Measurements from ENCODE around the gene POLG. TPM values are rescaled to one million over a fixed set of nuclear protein-coding genes. Genes with fewer than 3 reads are reported as not detected.
A peak's percentile ranks its signal among the peaks of the same experiment; 100 is the strongest.

POLG gene
- total and polyA plus RNA-seq, 2 of the 13 experiments (the other 11 are each of a cell fraction or from before 2014, with no cell fraction given): 26.6 to 35.5 TPM

- no TSS peak for BruUV-seq (replicated peaks)
- no peak for DNase-seq (ENCODE audit: low spot score)
- Histone ChIP-seq H3K79me2 (ENCODE audit: insufficient read depth, low read length) (no peaks in the 10 kb centered on the region), H3K9me3 (ENCODE audit: low read length) (no peaks in the 10 kb centered on the region), H3K27me3 (ENCODE audit: control insufficient read depth in 1 of 2, insufficient read depth in 2 of 2, low read length in 2 of 2) (no peaks in the 10 kb centered on the region), H3K36me3 (replicated peaks in 1 of 2; ENCODE audit: control insufficient read depth in 1 of 2, insufficient read depth in 2 of 2, low read length in 2 of 2) (peaks cover 3 to 45% of the 10 kb centered on the region in 2 experiments), H3K4me3 (replicated peaks in 1 of 3; ENCODE audit: insufficient read depth in 1 of 3, low read depth in 2 of 3, low read length in 3 of 3) (no peak overlapping the region), H2AFZ (ENCODE audit: low read length) (no peak overlapping the region), H3K27ac (ENCODE audit: extremely low read length, insufficient read depth, low read length) (no peak overlapping the region), H3K9ac (ENCODE audit: insufficient read depth, low read depth, low read length) (no peak overlapping the region), H4K20me1 (ENCODE audit: insufficient read depth, low read length) (no peaks in the 10 kb centered on the region), H3K4me1 (ENCODE audit: insufficient read depth, low read length) (no peaks in the 10 kb centered on the region), H3K4me2 (ENCODE audit: low read depth, low read length) (no peak overlapping the region)
- in situ Hi-C loops (cut with HindIII; ENCODE audit: extremely low pct_ligation_motif_present, low pct_unique_long_range_greater_than_20kb): no loop called here
- ATAC-seq: no peak
- TF ChIP-seq ZNF33B (CRISPR knock-in tag; IDR thresholded peaks at IDR 0.05) (no peak), CREB1 (IDR thresholded peaks at IDR 0.05) (peak; percentile 58; the same call in 1 of the 2 replicates), CREB1 (CRISPR knock-in tag; IDR thresholded peaks at IDR 0.05) (no peak)
- CTCF ChIA-PET (ENCODE audit: low intra/inter-chr PET ratio, low total read pairs): no interaction called here
- POLR2A ChIA-PET: no interaction called here
- 87% methylated on average over 4 of the region's 4 CpGs for WGBS (ENCODE audit: low lambda C conversion rate)
- intact Hi-C loops (cut with micrococcal nuclease; ENCODE audit: unreplicated experiment): no loop called here
- FAIRE-seq: no peak
These were observed 51.4 kb downstream of the POLG start for GRCh38 chr15:89283201-89283600.

GRCh38 chr15:89282631-89283030 lies 52.0 kb downstream of the POLG start:
- Histone ChIP-seq H2AFZ (ENCODE audit: low read length) (no peak overlapping the region), H3K4me2 (ENCODE audit: low read depth, low read length) (no peak overlapping the region), H3K9me3 (ENCODE audit: low read length) (no peaks in the 10 kb centered on the region), H3K27ac (ENCODE audit: extremely low read length, insufficient read depth, low read length) (no peak overlapping the region), H4K20me1 (ENCODE audit: insufficient read depth, low read length) (no peaks in the 10 kb centered on the region), H3K4me3 (replicated peaks in 1 of 3; ENCODE audit: insufficient read depth in 1 of 3, low read depth in 2 of 3, low read length in 3 of 3) (no peak overlapping the region), H3K4me1 (ENCODE audit: insufficient read depth, low read length) (no peaks in the 10 kb centered on the region), H3K9ac (ENCODE audit: insufficient read depth, low read depth, low read length) (no peak overlapping the region), H3K36me3 (replicated peaks in 1 of 2; ENCODE audit: control insufficient read depth in 1 of 2, insufficient read depth in 2 of 2, low read length in 2 of 2) (peaks cover 0 to 41% of the 10 kb centered on the region in 2 experiments; a peak in 4 of 5 replicates), H3K27me3 (ENCODE audit: control insufficient read depth in 1 of 2, insufficient read depth in 2 of 2, low read length in 2 of 2) (no peaks in the 10 kb centered on the region), H3K79me2 (ENCODE audit: insufficient read depth, low read length) (no peaks in the 10 kb centered on the region)
- ChIA-PET POLR2A (no interaction called here), CTCF (ENCODE audit: low intra/inter-chr PET ratio, low total read pairs) (no interaction called here)
- ATAC-seq (no peak), FAIRE-seq (no peak), DNase-seq (ENCODE audit: low spot score) (no peak)
- TF ChIP-seq ZNF644 (CRISPR knock-in tag; IDR thresholded peaks at IDR 0.05; ENCODE audit: low read depth) (no peak), ZNF775 (CRISPR knock-in tag; IDR thresholded peaks at IDR 0.05; ENCODE audit: borderline replicate concordance) (no peak)
- 98% methylated on average over 4 of the region's 4 CpGs for WGBS (ENCODE audit: low lambda C conversion rate)
- in situ Hi-C loops (cut with HindIII; ENCODE audit: extremely low pct_ligation_motif_present, low pct_unique_long_range_greater_than_20kb): no loop called here
- TSS peak; percentile 45 for BruUV-seq (replicated peaks)
- intact Hi-C loops (cut with micrococcal nuclease; ENCODE audit: unreplicated experiment): no loop called here

All from HepG2 (cell line).